Mesothelial cell of epicardium (in vitro differentiated cells): ENCODE data around the gene RAB11B. TPM values are rescaled to one million over a fixed set of nuclear protein-coding genes. Genes with fewer than 3 reads are reported as not detected.
"Not testable (repeated sequence)": the region's sequence is repeated elsewhere in the genome, so short reads cannot be mapped to it uniquely, and the experiment has no call there.

ENCODE experiments used
- DNase-seq, 2 experiments: peaks; one replicate each; pipeline ENCODE4 v3.0.0; 2021; ENCODE audit warnings: low spot score in 2 of 2; ENCODE audit not compliant: unreplicated experiment in 2 of 2
- H3K27ac Mint-ChIP-seq: 2 replicates; pipeline ENCODE4 v1.8.0; 2021; ENCODE audit warnings: mixed read lengths
- H3K27me3 Mint-ChIP-seq: 2 replicates; pipeline ENCODE4 v1.8.0; 2021; ENCODE audit warnings: low read depth, mixed read lengths
- H3K36me3 Mint-ChIP-seq: 2 replicates; pipeline ENCODE4 v1.8.0; 2021; ENCODE audit warnings: mixed read lengths
- H3K4me1 Mint-ChIP-seq: 2 replicates; pipeline ENCODE4 v1.8.0; 2021; ENCODE audit warnings: mixed read lengths
- H3K4me3 Mint-ChIP-seq: 2 replicates; pipeline ENCODE4 v1.8.0; 2021; ENCODE audit warnings: mild to moderate bottlenecking, moderate library complexity, mixed read lengths
- H3K9me3 Mint-ChIP-seq: 2 replicates; pipeline ENCODE4 v1.8.0; 2021; ENCODE audit warnings: mixed read lengths
- total RNA-seq: library from RNA; stranded (reverse); gene quantifications from 3 replicates; pipeline ENCODE4 v1.2.1, GENCODE V29; 2021
- TF ChIP-seq, protein P1 (sequence below): fragments of 200-600 bp; sonication (generic); IDR thresholded peaks from one replicate; pipeline ENCODE4 v1.5.0; 2021; ENCODE audit warnings: antibody characterized with exemption; ENCODE audit not compliant: unreplicated experiment

RAB11B gene
- 150 to 151 TPM (median 150 TPM) in 3 replicates for total RNA-seq

DNA sequence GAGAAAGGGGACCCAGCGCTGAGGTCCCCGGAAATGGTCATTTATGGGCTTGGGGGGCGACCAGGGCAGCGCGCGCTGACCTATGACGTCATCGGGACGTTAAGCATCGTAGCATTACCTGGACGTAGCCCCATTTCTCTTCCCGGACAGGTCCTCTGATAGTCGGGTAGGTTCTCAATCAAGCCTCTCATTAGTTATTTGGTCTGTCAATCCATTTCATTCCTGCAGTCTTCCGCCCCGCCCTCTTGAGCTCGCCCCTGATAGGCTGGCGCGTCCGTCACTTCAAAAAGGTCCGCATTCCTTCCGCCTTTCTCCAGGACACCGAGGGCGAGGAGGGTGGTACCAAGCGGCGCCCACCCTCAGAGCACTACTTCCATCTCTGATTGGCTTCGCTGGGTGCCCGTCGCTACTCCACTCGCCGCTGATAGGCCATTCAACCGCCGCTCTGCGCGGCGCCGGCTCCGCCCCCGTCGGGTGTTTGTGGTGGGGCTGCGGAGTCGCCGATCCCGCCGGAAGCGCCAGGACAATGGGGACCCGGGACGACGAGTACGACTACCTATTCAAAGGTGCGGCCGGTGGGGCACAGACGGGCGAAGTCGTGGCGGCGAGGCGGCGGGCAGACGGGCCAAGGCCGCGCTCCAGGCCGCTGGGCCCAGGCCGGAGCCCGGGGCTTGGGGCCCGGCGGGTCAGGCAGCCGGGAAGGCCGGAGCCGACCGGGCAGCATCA is at the start of gene RAB11B:
Gene RAB11B, plus strand, starts transcription at position 470 of the 726 bp plus-strand sequence. Its CDS starts 57 bp downstream, at position 527.
- peak; percentile 96 to 97 for DNase-seq
- TF ChIP-seq, protein P1, sequence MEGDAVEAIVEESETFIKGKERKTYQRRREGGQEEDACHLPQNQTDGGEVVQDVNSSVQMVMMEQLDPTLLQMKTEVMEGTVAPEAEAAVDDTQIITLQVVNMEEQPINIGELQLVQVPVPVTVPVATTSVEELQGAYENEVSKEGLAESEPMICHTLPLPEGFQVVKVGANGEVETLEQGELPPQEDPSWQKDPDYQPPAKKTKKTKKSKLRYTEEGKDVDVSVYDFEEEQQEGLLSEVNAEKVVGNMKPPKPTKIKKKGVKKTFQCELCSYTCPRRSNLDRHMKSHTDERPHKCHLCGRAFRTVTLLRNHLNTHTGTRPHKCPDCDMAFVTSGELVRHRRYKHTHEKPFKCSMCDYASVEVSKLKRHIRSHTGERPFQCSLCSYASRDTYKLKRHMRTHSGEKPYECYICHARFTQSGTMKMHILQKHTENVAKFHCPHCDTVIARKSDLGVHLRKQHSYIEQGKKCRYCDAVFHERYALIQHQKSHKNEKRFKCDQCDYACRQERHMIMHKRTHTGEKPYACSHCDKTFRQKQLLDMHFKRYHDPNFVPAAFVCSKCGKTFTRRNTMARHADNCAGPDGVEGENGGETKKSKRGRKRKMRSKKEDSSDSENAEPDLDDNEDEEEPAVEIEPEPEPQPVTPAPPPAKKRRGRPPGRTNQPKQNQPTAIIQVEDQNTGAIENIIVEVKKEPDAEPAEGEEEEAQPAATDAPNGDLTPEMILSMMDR = no peak
- no peaks in the 10 kb centered on the region for H3K27me3 Mint-ChIP-seq
- H3K4me1 Mint-ChIP-seq = peaks cover 24% of the 10 kb centered on the region
- peak within 1 kb of the TSS; percentile 99 for H3K27ac Mint-ChIP-seq
- H3K4me3 Mint-ChIP-seq = peak within 1 kb of the TSS; percentile 92
- H3K9me3 Mint-ChIP-seq = no peaks in the 10 kb centered on the region
- H3K36me3 Mint-ChIP-seq = peaks cover 8% of the 10 kb centered on the region

- DNase-seq, H3K9me3 Mint-ChIP-seq, H3K27ac Mint-ChIP-seq, H3K36me3 Mint-ChIP-seq, H3K4me1 Mint-ChIP-seq, H3K4me3 Mint-ChIP-seq: not testable (repeated sequence)
- peaks cover 65% of the 10 kb centered on the region for H3K27me3 Mint-ChIP-seq
Observed at GRCh38 chr19:8341504-8341903, 48.7 kb upstream of the RAB11B start.

DNA sequence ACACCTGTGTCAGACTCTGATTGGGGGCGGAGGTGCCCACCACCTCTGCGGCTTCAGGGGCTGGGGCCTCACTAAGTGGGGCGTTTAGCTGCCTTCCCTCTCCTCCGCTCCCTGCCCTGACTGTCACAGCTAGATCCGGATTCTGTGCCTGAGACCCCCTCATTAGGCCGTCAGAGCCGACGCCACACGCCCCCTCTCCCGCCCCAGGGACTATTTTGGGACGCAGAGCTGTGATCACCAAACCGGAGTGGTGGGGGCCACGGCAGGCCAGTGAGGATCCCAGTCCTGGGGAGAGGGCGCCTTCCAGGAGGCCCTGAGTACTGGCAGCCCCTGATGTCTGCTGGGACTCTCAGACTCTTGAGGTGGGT is 47.9 kb upstream of the RAB11B start:
- Mint-ChIP-seq H3K9me3 (no peaks in the 10 kb centered on the region), H3K27me3 (peaks cover 59% of the 10 kb centered on the region), H3K4me3 (peak overlapping the region; percentile 8), H3K4me1 (no peaks in the 10 kb centered on the region), H3K27ac (no peak overlapping the region), H3K36me3 (no peaks in the 10 kb centered on the region)
- TF ChIP-seq, protein P1 = no peak
- DNase-seq = no peak

DNA sequence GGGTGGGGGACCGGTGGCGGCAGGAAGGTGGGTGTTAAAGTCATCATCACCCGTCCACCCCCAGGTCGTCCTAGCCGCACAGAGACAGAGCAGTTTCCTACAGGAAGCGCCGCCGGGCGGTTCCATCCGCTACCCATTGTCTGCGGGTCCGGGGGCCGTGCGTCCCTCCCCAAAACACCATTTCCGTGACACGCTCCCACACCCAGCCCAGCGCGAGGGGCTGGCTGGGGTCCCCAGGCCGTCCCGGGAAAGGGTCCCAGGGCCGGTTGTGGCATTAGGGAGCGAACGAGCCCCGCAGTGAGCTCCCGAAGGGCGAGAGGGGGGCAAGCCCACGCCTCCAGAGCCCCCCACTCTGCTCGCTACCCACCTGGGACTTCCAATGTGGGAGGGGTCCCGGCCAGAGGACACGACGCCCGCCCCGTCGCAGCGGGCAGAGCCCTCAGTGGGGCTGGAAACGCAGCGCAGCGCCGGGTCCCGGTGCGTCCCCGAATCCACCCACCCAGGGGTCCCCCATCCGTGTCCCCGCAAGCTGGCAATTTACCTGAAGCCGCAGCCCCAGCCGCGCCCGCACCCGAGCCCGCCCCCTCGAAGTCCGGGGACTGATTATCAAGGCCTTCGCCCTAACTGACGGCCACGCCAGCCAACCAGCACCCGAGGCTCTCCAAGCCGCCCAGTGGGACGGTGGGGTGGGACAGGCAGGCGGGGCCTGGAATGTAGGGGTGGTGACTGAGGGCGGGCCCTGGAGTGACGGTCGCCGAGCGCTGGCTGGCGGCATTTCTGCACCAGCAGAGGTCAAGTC is 47.3 kb upstream of the RAB11B start, which contains the start of gene KANK3:
Gene KANK3, minus strand, starts transcription at position 579 of the 799 bp plus-strand sequence. CDS start 5,434 bp downstream, outside the sequence.
- Mint-ChIP-seq H3K27ac (no peak within 1 kb of the TSS), H3K9me3 (no peaks in the 10 kb centered on the region), H3K4me1 (no peaks in the 10 kb centered on the region), H3K4me3 (peak within 1 kb of the TSS; percentile 65), H3K27me3 (peaks cover 53% of the 10 kb centered on the region), H3K36me3 (no peaks in the 10 kb centered on the region)
- TF ChIP-seq, protein P1 = no peak
- DNase-seq = peak; percentile 86 to 88

DNA sequence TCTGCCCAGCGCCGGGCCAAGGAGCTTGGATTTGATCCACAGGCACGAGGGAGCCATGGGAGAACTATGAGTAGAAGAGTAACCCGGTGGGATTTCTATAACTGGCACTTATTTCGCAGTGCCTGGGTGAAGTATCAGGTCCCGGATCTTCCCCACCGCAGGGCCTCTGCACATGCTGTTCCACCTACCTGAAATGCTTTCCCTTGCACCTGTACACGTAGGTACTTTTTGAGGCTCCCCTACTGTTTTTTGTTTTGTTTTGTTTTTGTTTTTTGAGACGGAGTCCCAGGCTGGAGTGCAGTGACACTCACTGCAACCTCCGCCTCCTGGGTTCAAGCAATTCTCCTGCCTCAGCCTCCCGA is 46.7 kb upstream of the RAB11B start:
- Mint-ChIP-seq H3K27ac (no peak overlapping the region), H3K27me3 (peaks cover 47% of the 10 kb centered on the region)

DNA sequence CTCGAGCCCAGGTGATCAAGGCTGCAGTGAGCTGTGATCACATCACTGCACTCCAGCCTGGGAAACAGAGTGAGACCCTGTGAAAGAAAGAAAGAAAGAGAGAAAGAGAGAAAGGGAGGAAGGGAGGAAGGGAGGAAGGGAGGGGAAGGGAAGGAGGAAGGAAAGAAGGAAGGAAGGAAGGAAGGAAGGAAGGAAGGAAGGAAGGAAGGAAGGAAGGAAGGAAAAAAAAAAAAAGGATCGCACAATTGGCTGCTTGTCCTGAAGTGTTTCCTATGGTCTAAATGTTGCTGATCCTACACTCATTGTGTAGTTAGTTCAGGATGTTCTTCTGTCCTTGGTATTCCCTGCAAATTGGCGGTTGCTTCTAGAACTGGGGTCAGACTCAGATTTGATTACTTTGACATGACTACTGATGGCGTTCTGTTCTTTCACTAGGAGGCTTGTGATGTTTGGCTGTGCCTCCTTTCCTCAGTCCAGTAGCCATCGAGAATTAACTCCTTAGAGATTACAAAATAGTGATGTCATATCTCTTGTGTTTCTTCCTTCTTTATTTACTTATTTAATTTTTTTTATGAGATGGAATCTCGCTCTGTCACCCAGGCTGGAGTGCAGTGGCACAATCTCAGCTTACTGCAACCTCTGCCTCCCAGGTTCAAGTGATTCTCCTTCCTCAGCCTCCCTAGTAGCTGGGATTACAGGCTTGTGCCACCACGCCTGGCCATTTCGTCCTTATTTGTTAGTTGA is 40.4 kb upstream of the RAB11B start:
- DNase-seq, H3K4me3 Mint-ChIP-seq, H3K27ac Mint-ChIP-seq, H3K9me3 Mint-ChIP-seq, H3K27me3 Mint-ChIP-seq, H3K36me3 Mint-ChIP-seq: not testable (repeated sequence)
- H3K4me1 Mint-ChIP-seq = peaks cover 15% of the 10 kb centered on the region

More for the DNA sequence above, 46.7 kb upstream of the RAB11B start:
- no peaks in the 10 kb centered on the region for H3K4me1 Mint-ChIP-seq
- DNase-seq = no peak
- no peaks in the 10 kb centered on the region for H3K9me3 Mint-ChIP-seq
- no peaks in the 10 kb centered on the region for H3K36me3 Mint-ChIP-seq
- TF ChIP-seq, protein P1 = no peak
- peak overlapping the region; percentile 65 for H3K4me3 Mint-ChIP-seq
